ENCODE data around the gene NUDT14.

- TF ChIP-seq CTCF (IDR thresholded peaks at IDR 0.05) (no peak), POLR2AphosphoS5 (IDR thresholded peaks at IDR 0.05) (no peak), POLR2A (IDR thresholded peaks at IDR 0.05) (no peak)
These were observed 31.1 kb downstream of the NUDT14 start for GRCh38 chr14:105150026-105150367.

All from prostate gland (tissue), 2 donors.